Activated CD4-positive, CD25-positive, alpha-beta regulatory T cell treated with anti-CD3 and anti-CD28 coated beads, Interleukin-2, amount 50 U/mL, for 16 hours (primary cell): ENCODE measurements around the gene THTPA.

ENCODE experiments used
- DNase-seq: peaks from one replicate; pipeline ENCODE4 v3.0.0-alpha.2; 2020; ENCODE audit warnings: low read depth, low spot score

Gene THTPA, protein sequence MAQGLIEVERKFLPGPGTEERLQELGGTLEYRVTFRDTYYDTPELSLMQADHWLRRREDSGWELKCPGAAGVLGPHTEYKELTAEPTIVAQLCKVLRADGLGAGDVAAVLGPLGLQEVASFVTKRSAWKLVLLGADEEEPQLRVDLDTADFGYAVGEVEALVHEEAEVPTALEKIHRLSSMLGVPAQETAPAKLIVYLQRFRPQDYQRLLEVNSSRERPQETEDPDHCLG

DNA sequence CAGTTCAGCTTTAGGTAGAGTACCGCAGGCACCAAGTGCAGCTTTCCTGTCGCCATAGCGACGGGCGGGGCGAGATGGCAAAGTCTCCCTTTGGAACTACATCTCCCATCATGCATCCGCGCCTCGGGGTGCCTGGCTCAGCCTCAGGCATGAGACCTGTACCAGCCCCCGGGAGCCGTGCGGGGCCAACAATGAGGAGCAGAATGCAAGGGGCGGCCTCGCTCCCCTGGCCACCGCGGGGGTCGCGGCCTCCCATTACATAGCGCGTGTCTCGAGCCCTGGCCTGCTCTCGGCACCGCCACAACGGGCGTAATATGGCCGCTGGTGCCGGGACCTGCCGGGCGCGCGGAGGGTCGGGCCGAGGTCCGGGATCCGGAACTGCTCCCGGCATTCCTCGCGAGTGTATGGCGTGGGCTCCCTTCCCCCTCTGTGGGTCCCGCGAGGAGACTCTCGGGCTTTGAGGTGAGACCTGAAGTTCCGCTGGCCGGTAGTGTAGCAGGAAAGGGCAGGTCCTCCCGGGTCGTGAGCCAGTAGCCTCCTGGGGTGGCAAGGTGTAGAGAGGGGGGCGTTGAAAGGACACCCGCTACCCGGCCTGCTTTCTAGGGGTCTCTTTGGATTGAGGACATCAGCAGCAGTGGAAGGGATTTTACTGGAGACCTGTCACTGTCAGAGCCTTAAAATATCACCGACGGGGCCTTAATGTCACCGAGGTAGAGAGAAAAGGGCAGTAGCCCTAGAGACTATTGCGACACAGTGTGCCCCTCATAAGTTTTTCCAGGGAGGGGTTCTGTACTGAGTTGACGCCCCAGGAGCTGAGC, at the start of gene THTPA:
TSS of gene THTPA (plus strand) at position 390 of the 818 bp plus-strand sequence. CDS start 487 bp downstream, outside the sequence.
- DNase-seq: peak; percentile 88

DNA sequence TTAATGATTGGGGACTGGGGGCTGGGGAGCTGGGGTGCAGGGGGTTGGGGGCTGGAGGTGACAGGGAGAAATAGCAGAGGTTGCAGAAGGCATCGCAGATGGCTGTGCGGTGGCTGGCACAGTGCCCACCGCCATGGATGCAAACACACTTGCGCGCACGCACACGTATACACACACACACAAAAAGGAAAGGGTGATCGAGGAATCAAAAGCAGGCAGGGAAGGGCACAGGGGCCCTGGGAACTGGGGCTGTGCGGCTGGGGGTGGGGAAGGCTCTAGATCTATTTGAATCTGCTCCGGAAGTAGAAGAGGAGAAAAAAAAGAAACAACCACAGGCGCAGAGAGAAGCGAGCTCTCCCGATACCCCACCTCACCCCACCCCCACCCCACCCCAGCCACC, 43.9 kb upstream of the THTPA start:
- DNase-seq: no peak

DNA sequence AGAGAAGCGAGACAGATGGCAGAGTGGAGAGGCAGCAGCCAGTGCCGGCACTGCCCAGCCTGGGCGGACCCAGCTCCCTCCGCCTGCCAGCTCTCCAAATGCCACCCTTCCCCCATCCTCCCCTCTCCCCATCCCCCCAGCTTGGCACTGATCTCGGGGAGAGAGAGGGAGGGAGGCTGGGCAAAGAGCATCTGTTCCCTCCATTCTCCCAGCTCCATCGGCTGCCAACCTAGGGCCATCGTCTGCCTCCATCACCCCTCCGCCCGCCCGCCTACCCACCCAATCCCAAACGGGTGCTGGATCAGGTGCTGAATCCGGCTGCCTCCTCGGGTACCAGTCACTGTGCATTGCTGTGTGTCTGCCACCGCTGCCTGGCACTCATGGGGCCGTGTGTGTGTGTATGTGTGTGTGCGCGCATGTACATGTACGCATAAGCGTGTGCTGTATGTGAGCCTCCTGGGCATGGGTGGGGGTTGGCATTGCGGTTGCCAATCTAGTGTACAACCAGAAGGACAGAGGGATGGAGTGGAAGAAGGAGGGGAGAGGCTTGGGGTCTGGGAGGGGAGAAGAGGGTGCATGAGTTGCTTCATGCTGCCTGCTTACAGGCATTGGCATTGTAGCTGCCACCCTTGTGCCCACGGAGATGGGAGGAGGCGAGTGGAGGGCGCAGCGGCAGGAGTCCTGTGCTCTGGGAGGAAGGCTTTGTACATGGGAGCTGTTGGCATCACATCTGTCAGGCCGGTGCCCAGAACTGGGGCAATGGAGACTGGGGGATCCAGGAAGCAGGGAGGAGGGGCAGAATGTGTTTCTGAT, 42.9 kb upstream of the THTPA start:
- no peak for DNase-seq

DNA sequence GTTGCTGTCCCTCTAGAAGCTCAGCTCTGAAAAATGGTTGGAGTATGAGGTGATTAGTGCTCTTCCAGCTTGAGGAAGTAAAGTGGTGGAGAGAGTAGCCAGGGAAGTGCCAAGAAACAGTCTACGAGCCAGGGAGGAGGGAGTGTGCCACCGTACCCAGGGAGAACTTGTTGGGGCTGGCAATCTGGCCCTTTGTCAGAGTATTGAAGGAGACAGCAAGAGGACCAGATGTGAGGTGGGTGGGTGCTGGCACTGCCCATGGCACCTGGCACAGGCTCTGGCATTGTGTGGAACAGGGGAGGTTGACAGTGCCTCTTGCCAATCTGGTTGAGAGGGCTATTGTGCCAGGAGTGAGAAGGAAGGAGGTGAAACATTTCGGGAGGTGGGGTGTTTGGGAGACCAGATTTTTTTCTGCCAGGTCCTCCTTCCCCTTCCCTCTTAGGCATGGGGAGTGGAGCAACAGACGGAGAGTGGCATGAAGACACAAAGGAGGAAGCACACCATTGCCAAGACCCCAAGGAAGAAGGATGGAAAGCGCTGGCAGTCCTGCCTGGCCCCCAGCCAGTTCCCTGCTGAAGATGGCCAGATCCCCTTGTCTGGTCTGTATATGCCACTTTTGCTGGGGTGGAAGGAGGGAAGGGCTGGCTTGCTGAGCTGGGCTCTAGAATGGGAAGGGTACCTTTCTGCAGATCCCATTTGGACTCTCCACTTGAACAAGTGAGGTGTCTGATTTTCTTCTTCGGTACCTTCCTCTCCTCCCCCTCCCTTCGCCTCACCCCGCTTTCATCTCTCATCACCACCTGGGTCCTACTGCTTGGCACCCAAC, 42.0 kb upstream of the THTPA start:
- no peak for DNase-seq

DNA sequence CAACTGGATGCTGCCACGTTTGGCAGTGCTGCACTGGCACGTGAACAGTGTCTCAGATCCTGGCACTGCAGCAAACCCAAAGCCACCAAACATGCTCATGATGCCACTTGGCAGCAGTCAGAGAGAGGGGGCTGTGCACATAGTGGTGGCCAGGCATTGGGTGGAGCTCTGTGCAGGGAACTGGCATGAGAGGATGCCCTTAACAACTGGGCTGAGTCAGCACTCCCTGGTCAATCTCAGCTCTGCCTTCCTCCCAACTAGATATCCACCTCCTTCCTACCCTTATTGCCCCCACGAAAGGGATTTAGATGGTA, 41.5 kb upstream of the THTPA start:
- DNase-seq: no peak

DNA sequence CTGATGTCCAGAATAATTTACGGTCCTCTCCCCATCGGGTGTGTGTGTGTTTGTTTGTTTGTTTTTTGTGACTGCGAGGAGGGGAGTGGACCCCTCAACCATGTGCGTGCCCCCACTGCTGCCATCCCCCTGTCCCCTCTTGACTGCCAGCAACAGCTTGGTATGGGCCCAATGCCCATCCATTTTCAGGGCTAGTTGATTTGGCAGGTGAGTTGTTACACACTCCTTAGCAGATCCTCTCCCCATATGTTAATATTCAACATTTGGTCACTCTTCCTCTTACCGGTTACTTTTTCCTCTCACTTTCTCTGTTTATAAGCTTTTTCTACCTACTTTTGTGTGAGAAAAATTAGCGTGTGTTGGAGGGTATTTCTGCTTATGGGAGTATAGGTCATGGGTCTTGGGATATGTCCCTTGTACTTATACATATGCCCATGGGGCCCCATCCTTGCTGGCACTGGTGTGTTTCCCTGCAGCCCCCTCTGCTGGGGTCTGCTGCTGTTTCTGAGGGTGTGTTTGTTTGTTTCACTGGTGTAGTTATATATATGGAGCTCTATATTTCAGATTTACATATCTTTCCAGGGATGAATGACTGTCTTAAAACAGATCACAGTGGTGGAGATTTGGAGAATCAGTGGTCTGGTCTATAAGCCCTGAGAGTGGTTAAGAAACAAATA, 38.3 kb upstream of the THTPA start:
- DNase-seq: no peak

DNA sequence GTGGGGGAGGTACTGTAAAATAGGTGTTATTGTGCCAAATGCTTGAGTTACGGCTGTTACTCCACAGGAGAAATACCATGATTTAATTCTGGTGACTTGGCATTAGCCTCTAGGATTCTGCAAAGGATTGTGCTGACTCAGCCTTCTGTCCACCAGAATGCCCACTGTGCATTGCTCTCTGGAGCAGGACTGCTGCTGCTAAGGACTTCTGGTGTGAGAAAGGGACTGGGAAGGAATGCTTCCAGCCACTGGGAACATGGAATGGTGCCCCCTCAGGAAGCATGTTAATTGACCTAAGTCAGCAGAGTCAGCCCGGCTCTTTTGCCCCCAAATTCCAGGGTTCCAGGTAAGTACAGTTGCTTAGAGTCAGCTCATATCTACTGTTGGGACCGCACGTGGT, 37.4 kb upstream of the THTPA start:
- no peak for DNase-seq

DNA sequence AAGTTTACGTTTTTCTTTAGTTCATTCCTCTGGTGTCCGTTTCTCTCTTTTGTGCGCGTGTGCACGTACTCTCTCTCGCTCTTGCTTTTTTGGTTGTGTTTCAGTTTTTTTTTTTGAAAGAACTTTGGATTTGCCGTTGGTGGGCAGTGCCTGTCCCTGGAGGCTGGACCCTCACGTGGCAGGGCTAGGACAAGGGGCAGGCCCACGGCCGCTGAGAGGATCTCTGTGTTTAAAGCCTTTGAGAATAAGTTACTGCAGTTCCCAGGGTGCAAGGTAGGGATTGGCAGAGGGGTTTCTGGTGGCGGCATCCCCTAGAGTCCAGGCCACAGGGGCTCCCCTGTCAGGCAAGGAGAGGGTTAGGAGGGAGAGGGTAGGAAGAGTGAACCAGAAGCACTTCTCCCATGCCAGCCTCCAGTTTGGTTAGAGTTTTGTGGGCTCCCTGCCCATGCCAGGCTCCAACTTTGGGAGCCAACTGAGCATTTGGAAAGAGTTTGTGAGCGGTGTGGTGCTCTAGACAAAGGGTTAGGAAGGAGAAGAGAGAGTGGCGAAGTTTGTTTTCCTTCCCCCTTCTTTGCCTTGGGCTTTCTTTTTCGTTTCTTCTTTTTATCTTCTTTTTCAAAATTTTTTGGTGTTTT, 35.1 kb upstream of the THTPA start:
- no peak for DNase-seq

DNA sequence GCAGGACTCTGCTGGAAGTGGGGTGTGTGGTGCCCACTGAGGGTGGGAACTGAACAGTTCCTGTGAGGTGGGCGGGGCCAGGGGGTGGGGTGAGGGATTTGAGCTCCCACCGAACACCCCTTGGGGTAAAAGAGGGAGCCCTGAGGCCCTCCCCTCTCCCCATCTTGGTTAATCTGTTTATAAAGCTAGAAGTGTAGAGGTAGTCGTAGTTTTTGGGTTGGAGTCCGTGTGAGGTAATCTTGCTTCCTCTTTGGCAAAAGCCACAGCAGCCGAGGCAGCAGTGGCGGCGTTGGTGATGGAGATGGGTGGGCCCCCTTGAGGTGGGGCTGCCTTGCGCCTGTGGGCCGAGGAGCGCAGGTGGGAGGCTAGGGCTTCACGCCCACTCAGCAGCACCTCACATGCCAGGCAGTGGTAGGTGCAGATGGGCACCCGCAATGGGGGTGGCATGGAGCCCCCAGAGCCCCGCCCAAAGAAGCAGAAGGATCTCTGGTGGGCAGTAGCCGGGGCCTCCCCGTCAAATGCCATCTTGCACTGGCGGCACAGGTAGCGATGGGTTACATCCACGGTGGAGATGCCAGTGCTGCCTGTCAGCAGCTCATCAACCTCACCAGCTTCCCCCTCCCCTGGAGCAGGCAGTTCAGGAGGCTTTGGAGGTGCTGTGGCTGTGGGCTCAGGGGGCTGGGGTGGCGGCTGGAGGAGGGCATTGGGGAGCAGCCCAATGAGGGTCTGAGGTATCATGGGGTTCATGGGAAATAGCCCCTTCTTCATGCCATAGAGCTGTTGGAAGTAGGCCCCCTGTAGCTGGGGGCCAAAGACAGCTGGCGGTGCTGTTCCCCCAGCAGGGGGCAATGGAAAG, 34.1 kb upstream of the THTPA start:
- no peak for DNase-seq

DNA sequence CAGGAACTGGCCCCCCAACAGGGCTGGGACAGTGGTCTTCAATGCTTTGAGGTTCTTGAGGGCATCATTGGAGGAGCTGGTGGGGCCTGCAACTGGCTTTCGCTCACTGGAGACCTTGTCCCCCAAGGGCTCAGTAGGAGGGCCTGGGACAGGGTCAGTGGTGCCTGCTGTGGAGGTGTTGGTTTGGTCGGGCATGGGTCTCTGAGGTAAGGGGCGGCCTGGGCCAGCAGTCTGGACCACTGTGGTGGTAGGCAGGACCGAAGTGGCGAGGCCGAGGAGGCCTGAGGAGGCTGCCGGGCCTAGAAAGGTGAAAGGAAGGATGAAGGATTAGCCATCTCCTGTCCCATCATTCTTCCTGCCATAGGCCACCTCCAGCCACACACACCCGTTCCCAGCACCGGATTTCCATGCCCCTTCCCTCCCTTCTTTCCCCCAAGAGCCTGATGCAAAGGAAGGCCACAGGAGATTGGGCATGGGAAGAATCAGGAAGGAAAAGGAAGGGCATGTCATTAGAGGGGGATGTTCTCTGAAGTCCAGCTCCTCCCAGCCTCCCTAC, 33.4 kb upstream of the THTPA start:
- no peak for DNase-seq

DNA sequence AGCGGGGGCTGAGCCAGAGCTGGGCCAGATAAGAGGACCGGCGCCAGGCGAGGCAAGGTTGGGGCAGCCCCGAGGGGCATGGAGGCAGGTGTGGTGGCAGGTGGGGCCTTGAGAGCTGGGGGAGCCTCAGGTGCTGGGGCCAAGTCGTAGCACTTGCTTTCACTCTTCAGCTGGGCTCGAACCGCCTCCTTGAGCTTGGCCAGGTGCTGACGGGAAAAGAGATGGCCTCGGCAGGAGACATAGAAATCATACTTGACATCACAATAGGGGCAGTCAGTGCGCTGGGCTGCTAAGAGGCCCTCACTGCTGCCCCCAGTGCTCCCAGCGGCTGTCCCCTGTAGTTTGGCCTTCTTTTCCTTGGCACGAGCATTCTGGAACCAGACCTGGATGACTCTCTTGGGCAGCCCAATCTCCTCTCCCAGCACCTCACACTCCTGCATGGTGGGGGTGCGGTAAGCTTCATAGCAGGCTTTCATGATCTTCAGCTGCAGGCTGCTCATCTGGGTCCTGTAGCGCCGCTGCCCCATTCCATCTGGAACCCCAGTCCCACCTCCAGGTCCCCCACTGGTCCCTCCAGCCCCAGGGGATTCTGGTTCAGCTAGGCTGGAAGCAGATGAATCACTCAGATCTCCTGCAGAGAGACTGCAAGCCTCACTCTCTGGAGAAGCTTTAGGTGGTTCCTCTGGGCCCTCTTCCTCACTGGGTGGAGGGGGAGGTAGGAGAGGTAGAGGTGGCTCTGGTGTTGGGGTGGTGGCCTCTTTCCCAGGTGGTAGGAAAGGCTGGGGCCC, 32.6 kb upstream of the THTPA start:
- DNase-seq: no peak

DNA sequence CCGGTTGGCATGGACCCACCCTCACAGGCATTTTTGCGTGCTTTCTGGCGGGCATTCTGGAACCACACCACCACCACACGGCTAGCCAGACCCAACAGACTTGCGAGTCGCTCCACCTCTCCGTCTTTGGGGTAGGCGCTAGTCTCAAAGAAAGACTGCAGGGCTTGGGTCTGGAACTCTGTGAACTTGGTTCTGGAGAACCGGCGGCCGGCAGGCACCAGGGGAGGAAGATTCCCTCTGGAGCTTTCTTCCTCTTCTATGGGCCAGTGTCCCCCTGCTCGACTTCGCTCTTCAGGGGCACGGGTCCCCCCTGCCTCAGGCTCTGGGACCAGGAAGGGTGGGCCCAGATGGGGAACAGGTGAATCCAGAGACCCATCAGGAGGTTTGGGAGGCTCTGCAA, 31.1 kb upstream of the THTPA start:
- DNase-seq: no peak

DNA sequence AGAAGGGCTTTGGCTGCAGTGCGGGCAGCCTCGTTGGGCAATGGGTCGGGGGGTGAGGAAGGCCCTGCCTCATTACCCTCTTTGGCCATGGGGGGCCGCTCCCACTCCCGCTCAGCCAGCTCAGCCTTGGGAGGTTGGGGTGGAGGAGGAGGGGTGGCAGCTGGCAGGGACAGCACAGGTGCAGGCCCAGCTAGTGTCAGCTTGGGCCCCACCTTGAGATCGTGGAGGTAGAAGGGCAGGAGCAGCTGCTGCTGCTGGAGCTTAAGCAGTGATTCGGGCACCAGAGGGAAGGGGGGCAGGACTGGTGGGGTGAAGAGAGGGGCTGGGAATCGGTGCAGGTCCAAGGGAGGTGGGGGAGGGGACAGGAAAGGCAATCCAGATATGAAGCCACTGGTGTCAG, 30.5 kb upstream of the THTPA start:
- no peak for DNase-seq

DNA sequence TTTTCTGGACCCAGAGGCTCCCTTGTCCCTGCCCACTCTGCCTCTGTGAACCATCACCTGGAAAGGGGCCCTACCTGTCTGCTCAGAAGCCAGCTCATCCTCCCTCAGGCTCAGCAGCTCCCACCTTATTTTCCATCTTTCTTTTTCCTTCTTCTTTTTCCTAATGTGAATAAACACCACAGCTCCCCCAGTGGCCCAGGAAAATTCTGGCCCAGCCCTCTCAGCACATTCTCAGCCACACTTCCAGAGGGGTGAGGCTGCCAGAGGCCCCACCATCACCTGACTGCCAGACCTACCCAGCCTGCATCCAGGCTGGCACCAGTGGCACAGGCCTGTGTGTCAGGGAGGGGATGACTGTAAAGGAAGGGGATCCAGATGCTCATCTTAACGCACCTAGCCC, 27.5 kb upstream of the THTPA start:
- no peak for DNase-seq

DNA sequence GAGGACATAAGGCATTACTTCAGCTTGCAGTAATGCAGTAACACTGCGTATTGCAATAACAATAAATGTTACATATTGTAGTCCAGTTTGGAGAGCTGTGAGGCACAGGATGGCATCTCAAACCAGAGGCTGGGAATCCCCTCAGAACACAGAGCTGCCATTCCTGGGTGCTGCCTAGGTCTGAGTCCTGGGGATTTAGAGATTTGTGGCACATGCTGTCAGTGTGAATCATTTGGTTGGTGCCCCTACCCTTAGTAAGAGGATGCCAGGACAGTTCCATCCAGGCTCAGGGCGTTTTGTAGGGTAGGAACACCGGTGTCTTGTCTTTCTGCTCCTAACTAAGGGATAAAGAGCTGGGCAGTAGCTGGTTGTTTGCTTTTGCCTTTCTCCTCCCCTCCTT, 27.1 kb upstream of the THTPA start:
- no peak for DNase-seq

DNA sequence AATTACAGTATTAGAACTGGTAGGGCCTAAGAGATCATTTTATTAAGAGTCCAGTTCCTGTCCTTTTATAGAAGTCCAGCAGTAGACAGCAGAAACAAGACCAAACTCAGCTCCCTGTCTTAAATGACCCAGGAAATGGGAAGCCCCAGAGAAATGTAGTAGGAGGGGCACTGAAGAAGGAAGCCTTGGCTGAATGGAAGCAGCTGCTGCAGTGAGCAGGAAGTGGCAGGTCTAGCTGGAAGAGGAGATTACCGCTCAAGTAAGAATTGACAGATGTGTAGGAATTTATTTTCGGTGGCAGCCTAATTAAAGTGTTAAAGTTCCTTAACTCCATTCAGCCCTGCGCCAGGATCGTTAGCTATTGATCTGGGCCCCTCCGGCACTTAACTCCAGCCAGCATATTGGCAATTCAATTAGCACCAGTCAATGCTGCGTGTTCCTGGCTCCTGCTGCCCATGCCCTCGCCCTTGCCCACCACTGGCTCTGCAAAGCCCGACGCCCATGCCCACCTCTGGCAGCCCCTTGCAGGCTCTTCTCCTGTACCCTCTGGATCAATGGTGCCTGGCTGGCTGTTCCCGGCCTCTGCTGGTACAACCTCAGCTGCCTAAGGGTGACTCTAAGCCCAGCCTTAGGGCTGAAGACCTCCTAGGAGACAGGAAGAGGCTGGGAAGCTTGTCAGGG, 25.6 kb upstream of the THTPA start:
- DNase-seq: no peak

DNA sequence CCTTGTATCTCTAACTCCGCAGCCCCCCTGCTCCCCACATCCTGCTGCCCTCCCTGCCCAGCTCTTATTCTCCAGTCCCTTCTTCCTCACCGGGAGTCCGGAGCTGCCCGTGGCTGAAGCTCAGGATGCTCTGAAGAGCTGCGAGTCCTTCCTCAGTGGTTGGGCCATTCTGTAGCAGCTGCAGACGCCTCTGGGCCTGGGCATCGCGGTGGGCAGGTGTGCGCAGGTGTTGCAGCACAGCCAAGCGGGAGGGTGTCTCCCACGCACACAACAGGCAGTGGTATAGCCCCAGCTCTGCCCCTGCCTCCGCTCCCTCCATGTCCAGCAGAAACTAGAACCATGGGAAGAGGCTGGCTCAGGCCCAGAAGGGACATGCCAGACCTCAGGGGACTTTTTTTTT, 24.7 kb upstream of the THTPA start:
- DNase-seq: no peak

DNA sequence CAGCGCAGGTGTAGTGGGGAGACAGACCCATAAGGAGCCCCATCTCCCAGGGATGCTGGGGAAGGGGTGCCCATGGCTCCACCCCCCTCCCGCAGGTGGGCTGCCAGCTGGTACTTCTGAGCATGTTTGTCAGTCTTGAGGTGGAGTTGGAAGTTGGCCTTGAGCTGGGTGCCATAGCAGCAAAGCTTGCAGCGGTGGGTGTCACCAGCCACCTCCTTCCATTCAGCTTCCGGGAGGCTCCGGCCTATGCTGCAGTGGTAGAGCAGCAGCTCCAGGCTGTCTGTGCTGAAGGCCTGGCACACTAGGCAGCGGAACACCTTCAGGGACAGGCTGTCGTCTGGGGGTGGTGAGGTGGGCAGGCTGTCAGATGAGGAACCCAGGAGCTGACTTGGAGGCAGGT, 23.4 kb upstream of the THTPA start:
- no peak for DNase-seq
